Body of pancreas (tissue), 4 donors: ENCODE data around the gene CFAP206.

ENCODE experiments used
- POLR2A ChIP-seq, 3 donors: fragments of 450-650 bp; IDR thresholded peaks; one replicate each; pipeline ENCODE4 v1.6.1; 2016; ENCODE audit warnings: antibody characterized with exemption in 3 of 3, mild to moderate bottlenecking in 2 of 3
- TF ChIP-seq, protein P1 (sequence below), 7 experiments: fragments of 450-650 bp in 4 of 7; fragments of 200-600 bp in 3 of 7; sonication (generic) in 3 of 7; IDR thresholded peaks; one replicate each; pipeline ENCODE4 v1.5.1; 2016 to 2019; ENCODE audit warnings: antibody characterized with exemption in 7 of 7

DNA sequence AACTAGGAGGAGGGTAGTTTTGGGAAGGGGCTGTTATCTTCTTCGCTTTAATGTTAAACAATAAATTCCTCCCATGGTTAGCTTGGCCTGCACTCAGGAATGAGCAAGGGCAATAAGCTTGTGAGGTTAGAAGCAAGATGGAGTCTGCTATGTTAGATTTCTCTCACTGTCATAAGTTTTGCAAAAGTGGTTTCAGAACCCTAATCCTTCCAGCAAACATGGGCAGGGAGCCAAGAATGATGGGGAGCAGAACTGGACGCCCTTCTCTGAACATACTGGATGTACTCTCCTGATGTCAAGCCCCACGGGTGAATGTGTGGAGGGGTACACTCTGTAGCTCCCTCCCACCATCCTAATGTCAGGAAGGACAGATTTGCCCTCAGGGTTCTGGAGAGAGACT lies 40.9 kb upstream of the CFAP206 start:
- TF ChIP-seq, protein P1, sequence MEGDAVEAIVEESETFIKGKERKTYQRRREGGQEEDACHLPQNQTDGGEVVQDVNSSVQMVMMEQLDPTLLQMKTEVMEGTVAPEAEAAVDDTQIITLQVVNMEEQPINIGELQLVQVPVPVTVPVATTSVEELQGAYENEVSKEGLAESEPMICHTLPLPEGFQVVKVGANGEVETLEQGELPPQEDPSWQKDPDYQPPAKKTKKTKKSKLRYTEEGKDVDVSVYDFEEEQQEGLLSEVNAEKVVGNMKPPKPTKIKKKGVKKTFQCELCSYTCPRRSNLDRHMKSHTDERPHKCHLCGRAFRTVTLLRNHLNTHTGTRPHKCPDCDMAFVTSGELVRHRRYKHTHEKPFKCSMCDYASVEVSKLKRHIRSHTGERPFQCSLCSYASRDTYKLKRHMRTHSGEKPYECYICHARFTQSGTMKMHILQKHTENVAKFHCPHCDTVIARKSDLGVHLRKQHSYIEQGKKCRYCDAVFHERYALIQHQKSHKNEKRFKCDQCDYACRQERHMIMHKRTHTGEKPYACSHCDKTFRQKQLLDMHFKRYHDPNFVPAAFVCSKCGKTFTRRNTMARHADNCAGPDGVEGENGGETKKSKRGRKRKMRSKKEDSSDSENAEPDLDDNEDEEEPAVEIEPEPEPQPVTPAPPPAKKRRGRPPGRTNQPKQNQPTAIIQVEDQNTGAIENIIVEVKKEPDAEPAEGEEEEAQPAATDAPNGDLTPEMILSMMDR (IDR thresholded peaks at IDR 0.05), result no peak
- no peak for TF ChIP-seq POLR2A (IDR thresholded peaks at IDR 0.05)
